ENCODE measurements around the gene UVSSA. TPM values are rescaled to one million over a fixed set of nuclear protein-coding genes. Genes with fewer than 3 reads are reported as not detected.
A peak's percentile ranks its signal among the peaks of the same experiment; 100 is the strongest.

The UVSSA gene
- total RNA-seq, 1 donor from 2014 or later, result 5.9 TPM

- no peak for DNase-seq
- Histone ChIP-seq H3K4me3 (no peak overlapping the region), H3K4me1 (peaks cover 45% of the 10 kb centered on the region), H3K27me3 (ENCODE audit: low read depth) (peaks cover 100% of the 10 kb centered on the region), H3K36me3 (no peaks in the 10 kb centered on the region), H3K9me3 (replicated peaks) (no peaks in the 10 kb centered on the region), H3K27ac (replicated peaks) (no peak overlapping the region)
- TF ChIP-seq CTCF (IDR thresholded peaks at IDR 0.05; ENCODE audit: borderline replicate concordance), result no peak
- intact Hi-C loops (cut with micrococcal nuclease), result no loop called here
These were observed 60.8 kb downstream of the UVSSA start for GRCh38 chr4:1407657-1408333.

GRCh38 chr4:1408418-1408817 lies 61.4 kb downstream of the UVSSA start:
- H3K4me1 ChIP-seq, result peaks cover 40% of the 10 kb centered on the region
- H3K27me3 ChIP-seq (ENCODE audit: low read depth), result peaks cover 100% of the 10 kb centered on the region

GRCh38 chr4:1409079-1409478 lies 62.1 kb downstream of the UVSSA start:
- Histone ChIP-seq H3K27me3 (ENCODE audit: low read depth) (peaks cover 100% of the 10 kb centered on the region), H3K36me3 (no peaks in the 10 kb centered on the region)
- no peak for DNase-seq

More at GRCh38 chr4:1408418-1408817, 61.4 kb downstream of the UVSSA start:
- Histone ChIP-seq H3K9me3 (replicated peaks) (no peaks in the 10 kb centered on the region), H3K4me3 (no peak overlapping the region), H3K36me3 (no peaks in the 10 kb centered on the region), H3K27ac (replicated peaks) (no peak overlapping the region)
- intact Hi-C loops (cut with micrococcal nuclease), result no loop called here
- DNase-seq, result no peak
- TF ChIP-seq CTCF (IDR thresholded peaks at IDR 0.05; ENCODE audit: borderline replicate concordance), result no peak

GRCh38 chr4:1409491-1410425 lies 62.8 kb downstream of the UVSSA start:
- Histone ChIP-seq H3K9me3 (replicated peaks) (no peaks in the 10 kb centered on the region), H3K27me3 (ENCODE audit: low read depth) (peaks cover 97% of the 10 kb centered on the region), H3K4me3 (no peak overlapping the region), H3K36me3 (no peaks in the 10 kb centered on the region), H3K27ac (replicated peaks) (no peak overlapping the region), H3K4me1 (peaks cover 27% of the 10 kb centered on the region)
- DNase-seq, result no peak
- no peak for TF ChIP-seq CTCF (IDR thresholded peaks at IDR 0.05; ENCODE audit: borderline replicate concordance)
- intact Hi-C loops (cut with micrococcal nuclease), result no loop called here

More at GRCh38 chr4:1409079-1409478, 62.1 kb downstream of the UVSSA start:
- Histone ChIP-seq H3K4me3 (no peak overlapping the region), H3K4me1 (peaks cover 34% of the 10 kb centered on the region), H3K9me3 (replicated peaks) (no peaks in the 10 kb centered on the region), H3K27ac (replicated peaks) (no peak overlapping the region)
- no peak for TF ChIP-seq CTCF (IDR thresholded peaks at IDR 0.05; ENCODE audit: borderline replicate concordance)
- intact Hi-C loops (cut with micrococcal nuclease), result no loop called here

GRCh38 chr4:1410491-1411325 lies 63.7 kb downstream of the UVSSA start:
- H3K4me3 ChIP-seq, result no peak overlapping the region
- H3K27me3 ChIP-seq (ENCODE audit: low read depth), result peaks cover 97% of the 10 kb centered on the region
- intact Hi-C loops (cut with micrococcal nuclease), result no loop called here

More at GRCh38 chr4:1410491-1411325, 63.7 kb downstream of the UVSSA start:
- Histone ChIP-seq H3K36me3 (no peaks in the 10 kb centered on the region), H3K9me3 (replicated peaks) (no peaks in the 10 kb centered on the region), H3K27ac (replicated peaks) (no peak overlapping the region), H3K4me1 (peaks cover 19% of the 10 kb centered on the region)
- peak; percentile 35 for DNase-seq
- TF ChIP-seq CTCF (IDR thresholded peaks at IDR 0.05; ENCODE audit: borderline replicate concordance), result no peak
